Right cardiac atrium (tissue), 5 donors: ENCODE measurements around the gene AZU1. TPM values are rescaled to one million over a fixed set of nuclear protein-coding genes. Genes with fewer than 3 reads are reported as not detected.

Experiments used
- ATAC-seq, 2 donors: fragments of 200-7000 bp; cut with Tn5 transposase; one replicate each; pipeline versions ENCODE4 v1.8.0 to v1.9.1; 2020; ENCODE audit warnings: moderate library complexity in 2 of 2, mild to moderate bottlenecking in 1 of 2
- DNase-seq, 3 donors: peaks; one replicate each; pipeline ENCODE4 v3.0.0-alpha.2; 2020
- H3K27ac ChIP-seq: one replicate; pipeline ENCODE4 v1.5.1; 2013; ENCODE audit warnings: mild to moderate bottlenecking, low read length, control low read depth, moderate library complexity
- H3K27me3 ChIP-seq: one replicate; pipeline ENCODE4 v1.6.1; 2013; ENCODE audit not compliant: control insufficient read depth, insufficient read depth
- H3K4me1 ChIP-seq: one replicate; pipeline ENCODE4 v1.6.1; 2013; ENCODE audit warnings: low read length; ENCODE audit not compliant: control insufficient read depth, insufficient read depth
- H3K4me3 ChIP-seq: one replicate; pipeline ENCODE4 v1.5.1; 2013; ENCODE audit warnings: low read length, control low read depth
- H3K9me3 ChIP-seq: one replicate; pipeline ENCODE4 v1.6.1; 2013; ENCODE audit warnings: low read length; ENCODE audit not compliant: control insufficient read depth
- WGBS: extraction: QIAGEN DNeasy Blood & Tissue Kit; methylation state at CpG from one replicate; pipeline ENCODE4 v1.1.7; 2013; 5-methylcytosine and 5-hydroxymethylcytosine counted together
- intact Hi-C, 4 donors: fragments of 100-400 bp; cut with DNase I; formaldehyde crosslinking; loops; one replicate each; pipeline versions ENCODE4 v1.11.0 to v1.14.0; 2022 to 2023
- polyA plus RNA-seq: library from polyadenylated mRNA; stranded (reverse); fragments of 200-250 nt; gene quantifications from one replicate; pipeline ENCODE4 v1.2.3, GENCODE V29; 2013
- total RNA-seq, 4 donors: library from RNA; stranded (reverse); fragmentation: NEBNext Ultra II Directional; extraction: Animal tissue kit (Norgen Biotek cat#: 25700); gene quantifications; one replicate each; pipeline ENCODE4 v1.2.1, GENCODE V29; 2021
- donor health status: healthy with polysubstance abuse.
- donor health status: DM: no; HTN: yes; CAD: no.
- donor health status: DM: no; HTN: no; CAD: no.
- donor health status: DM: no; HTN: yes; CAD: no; lungs with severe emphysema.
- donor health status: DM: yes; HTN: yes; CAD: no.

The AZU1 gene
- total and polyA plus RNA-seq, 5 donors = 0.11 TPM; not detected in 4

- Histone ChIP-seq H3K27me3 (no peaks in the 10 kb centered on the region), H3K4me3 (no peak overlapping the region), H3K27ac (no peak overlapping the region), H3K4me1 (no peaks in the 10 kb centered on the region), H3K9me3 (no peaks in the 10 kb centered on the region)
- DNase-seq = peak; percentile 55 to 81 (median 78)
- intact Hi-C loops = loop anchor here in 2 of 4 donors (10.0 kb wide), 1 partner anchor 53 kb away; the partner anchor contains the start of genes KISS1R (in 2 of the 2) and R3HDM4 (in 2 of the 2)
- ATAC-seq = peak in 1 of 2 donors; percentile 25
- 25% methylated on average over 60 of the region's 60 CpGs for WGBS
Observed at GRCh38 chr19:861756-862580, 34.3 kb downstream of the AZU1 start.

DNA sequence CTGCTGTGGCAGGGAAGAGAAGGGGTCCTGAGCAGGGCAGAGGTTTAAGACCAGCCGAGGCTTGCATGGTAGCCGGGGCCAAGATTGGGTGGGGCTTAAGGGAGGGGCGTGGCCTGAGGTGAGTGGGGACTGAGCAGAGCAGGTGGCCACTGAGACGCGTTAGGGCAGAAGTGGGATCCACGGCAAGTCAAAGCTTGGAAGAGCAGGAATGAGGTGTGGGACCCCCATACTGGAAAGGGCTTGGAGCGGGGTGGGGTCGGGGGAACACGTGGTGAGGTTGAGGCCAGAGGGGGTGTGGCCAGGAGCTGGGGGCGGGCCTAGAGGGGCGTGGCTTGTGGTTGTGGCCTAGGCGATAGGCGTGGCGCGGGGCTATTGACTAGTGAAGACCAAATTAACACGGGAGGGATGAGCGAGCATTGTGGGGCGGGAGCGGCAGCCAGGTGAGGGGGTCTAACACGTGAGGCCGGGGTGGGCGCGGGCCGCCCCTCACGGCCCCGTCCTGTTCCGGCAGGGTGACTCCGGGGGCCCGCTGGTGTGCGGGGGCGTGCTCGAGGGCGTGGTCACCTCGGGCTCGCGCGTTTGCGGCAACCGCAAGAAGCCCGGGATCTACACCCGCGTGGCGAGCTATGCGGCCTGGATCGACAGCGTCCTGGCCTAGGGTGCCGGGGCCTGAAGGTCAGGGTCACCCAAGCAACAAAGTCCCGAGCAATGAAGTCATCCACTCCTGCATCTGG is 35.1 kb downstream of the AZU1 start:
- Histone ChIP-seq H3K27ac (no peak overlapping the region), H3K9me3 (no peaks in the 10 kb centered on the region), H3K27me3 (no peaks in the 10 kb centered on the region), H3K4me1 (no peaks in the 10 kb centered on the region), H3K4me3 (no peak overlapping the region)
- ATAC-seq (peak in 1 of 2 donors; percentile 31), DNase-seq (peak; percentile 70 to 89 (median 87))
- 23% methylated on average over 48 of the region's 48 CpGs for WGBS
- intact Hi-C loops = loop anchor here in 2 of 4 donors (10.0 kb wide), 1 partner anchor 52 kb away; the partner anchor contains the start of genes KISS1R (in 2 of the 2) and R3HDM4 (in 2 of the 2)

DNA sequence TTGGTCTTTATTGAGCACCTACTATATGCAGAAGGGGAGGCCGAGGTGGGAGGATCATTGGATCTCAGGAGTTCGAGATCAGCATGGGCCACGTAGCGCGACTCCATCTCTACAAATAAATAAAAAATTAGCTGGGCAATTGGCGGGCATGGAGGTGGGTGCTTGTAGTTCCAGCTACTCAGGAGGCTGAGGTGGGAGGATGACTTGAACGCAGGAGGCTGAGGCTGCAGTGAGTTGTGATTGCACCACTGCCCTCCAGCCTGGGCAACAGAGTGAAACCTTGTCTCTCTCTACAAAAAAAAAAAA is 35.6 kb downstream of the AZU1 start:
- ATAC-seq (no peak), DNase-seq (peak in 1 of 3 donors; percentile 38)
- WGBS = 72% methylated on average over 7 of the region's 7 CpGs
- intact Hi-C loops = loop anchor here in 2 of 4 donors (10.0 kb wide), 1 partner anchor 52 kb away; the partner anchor contains the start of genes KISS1R (in 2 of the 2) and R3HDM4 (in 2 of the 2)
- H3K27ac ChIP-seq = no peak overlapping the region
- H3K4me3 ChIP-seq = no peak overlapping the region
- H3K9me3 ChIP-seq = no peaks in the 10 kb centered on the region
- no peaks in the 10 kb centered on the region for H3K27me3 ChIP-seq
- H3K4me1 ChIP-seq = no peaks in the 10 kb centered on the region

- Histone ChIP-seq H3K4me3 (no peak overlapping the region), H3K27ac (no peak overlapping the region), H3K4me1 (no peaks in the 10 kb centered on the region), H3K27me3 (no peaks in the 10 kb centered on the region), H3K9me3 (no peaks in the 10 kb centered on the region)
- ATAC-seq (no peak), DNase-seq (peak in 1 of 3 donors; percentile 69)
- intact Hi-C loops = loop anchor here in 2 of 4 donors (10.0 kb wide), 1 partner anchor 48 kb away; the partner anchor contains the start of genes KISS1R (in 2 of the 2) and R3HDM4 (in 2 of the 2)
- 86% methylated on average over 38 of the region's 38 CpGs for WGBS
Observed at GRCh38 chr19:866769-867300, 39.2 kb downstream of the AZU1 start.

- DNase-seq = peak in 2 of 3 donors; percentile 76 to 84
- Histone ChIP-seq H3K27ac (no peak overlapping the region), H3K27me3 (no peaks in the 10 kb centered on the region), H3K4me1 (no peaks in the 10 kb centered on the region), H3K9me3 (no peaks in the 10 kb centered on the region), H3K4me3 (no peak overlapping the region)
- no peak for ATAC-seq
- WGBS = 61% methylated on average over 16 of the region's 16 CpGs
- intact Hi-C loops = loop anchor here in 2 of 4 donors (10.0 kb wide), 1 partner anchor 47 kb away; the partner anchor contains the start of genes KISS1R (in 2 of the 2) and R3HDM4 (in 2 of the 2)
Observed at GRCh38 chr19:867301-867793, 39.7 kb downstream of the AZU1 start.

- DNase-seq = peak in 1 of 3 donors; percentile 61
- Histone ChIP-seq H3K9me3 (no peaks in the 10 kb centered on the region), H3K27ac (no peak overlapping the region), H3K27me3 (no peaks in the 10 kb centered on the region), H3K4me1 (no peaks in the 10 kb centered on the region), H3K4me3 (no peak overlapping the region)
- no peak for ATAC-seq
- WGBS = 92% methylated on average over 39 of the region's 39 CpGs
- intact Hi-C loops = loop anchor here in 2 of 4 donors (10.0 kb wide), 1 partner anchor 47 kb away; the partner anchor contains the start of genes KISS1R (in 2 of the 2) and R3HDM4 (in 2 of the 2)
Observed at GRCh38 chr19:867855-868457, 40.3 kb downstream of the AZU1 start.

DNA sequence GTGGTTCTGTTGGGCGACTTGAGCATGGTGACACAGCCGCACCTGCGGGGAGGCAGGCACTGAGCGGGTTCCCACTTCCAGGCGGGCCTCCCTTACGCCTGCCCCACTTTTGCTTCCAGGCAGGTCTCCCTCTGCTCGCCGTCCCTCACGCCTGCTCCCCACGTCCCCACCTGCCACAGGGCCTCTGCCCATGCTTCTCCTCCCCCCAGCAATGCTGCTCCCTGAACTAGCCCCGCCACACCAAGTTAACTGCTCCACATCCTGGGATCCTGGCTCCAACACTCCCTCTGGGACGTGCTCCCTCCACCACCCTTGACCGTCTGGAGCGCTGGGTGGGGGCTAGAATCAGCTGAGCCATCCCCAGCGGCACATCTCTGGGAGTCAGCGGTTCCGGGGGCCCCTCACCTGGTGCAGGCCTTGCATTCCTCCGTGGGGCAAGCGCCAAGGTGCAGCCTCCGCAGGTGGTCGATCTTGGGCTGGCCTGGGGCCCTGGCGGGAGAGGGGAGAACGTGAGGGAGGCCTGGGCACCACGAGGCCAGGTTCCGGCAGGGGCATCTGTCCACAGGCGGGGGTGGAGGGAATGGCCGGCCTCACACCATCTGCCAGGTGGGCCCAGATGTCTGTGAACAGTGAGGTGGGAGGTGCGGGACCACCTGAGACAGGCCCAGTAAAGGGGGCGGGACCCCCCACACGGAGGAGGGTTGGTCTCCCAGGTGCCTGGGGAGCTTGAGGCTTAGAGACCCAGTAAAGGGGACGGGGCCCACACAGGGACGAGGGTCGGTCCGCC is 41.0 kb downstream of the AZU1 start:
- no peaks in the 10 kb centered on the region for H3K9me3 ChIP-seq
- DNase-seq (peak in 1 of 3 donors; percentile 65), ATAC-seq (peak; percentile 0 to 1)
- no peak overlapping the region for H3K4me3 ChIP-seq
- H3K27me3 ChIP-seq = no peaks in the 10 kb centered on the region
- intact Hi-C loops = loop anchor here in 2 of 4 donors (10.0 kb wide), 1 partner anchor 46 kb away; the partner anchor contains the start of genes KISS1R (in 2 of the 2) and R3HDM4 (in 2 of the 2)
- no peak overlapping the region for H3K27ac ChIP-seq
- no peaks in the 10 kb centered on the region for H3K4me1 ChIP-seq
- WGBS = 92% methylated on average over 34 of the region's 34 CpGs

DNA sequence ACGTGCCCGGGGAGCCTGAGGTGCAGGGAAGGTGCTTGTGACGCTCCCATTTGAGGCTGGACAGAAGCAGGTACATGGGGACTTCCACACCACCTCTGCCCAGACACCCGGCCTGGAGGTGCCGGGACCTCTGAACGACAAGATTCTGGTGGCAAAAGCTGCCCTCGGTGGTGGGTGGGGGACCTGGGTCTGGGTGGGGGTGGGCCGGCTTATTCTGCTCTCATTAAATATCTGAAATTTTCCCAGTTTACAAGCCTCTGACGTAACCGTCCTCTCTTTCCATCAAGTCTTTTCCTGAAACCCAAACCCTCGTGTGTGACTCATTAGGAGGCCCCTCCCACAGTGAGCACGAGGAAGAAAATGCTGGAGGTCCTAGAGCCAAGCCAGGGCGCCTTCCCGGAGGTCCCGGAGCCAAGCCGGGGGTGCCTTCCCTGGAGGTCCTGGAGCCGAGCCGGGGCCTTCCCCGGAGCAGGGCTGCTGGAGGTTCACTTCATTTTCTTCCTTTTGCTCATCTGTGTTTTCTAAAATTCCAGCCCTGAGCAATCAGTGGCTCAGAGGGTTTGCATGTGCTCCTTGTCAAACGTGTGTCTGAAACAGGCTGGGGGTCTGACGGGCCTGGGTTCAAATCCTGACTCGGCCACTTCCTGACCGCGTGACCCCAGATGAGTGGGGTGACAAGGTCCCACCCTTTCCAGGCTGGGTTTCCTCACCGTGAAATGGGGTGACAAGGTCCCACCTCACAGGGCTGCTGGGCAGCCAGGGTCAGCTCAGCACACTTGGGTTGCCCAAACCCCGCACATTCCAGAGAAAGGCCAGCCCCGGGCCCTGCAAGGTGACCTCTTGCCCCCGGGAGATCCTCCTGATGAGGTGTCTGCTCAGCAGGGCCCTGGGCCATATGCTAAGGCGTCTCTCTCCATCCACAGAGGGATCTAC is 41.9 kb downstream of the AZU1 start:
- H3K4me1 ChIP-seq = no peaks in the 10 kb centered on the region
- intact Hi-C loops = loop anchor here in 2 of 4 donors (10.0 kb wide), 1 partner anchor 45 kb away; the partner anchor contains the start of genes KISS1R (in 2 of the 2) and R3HDM4 (in 2 of the 2)
- H3K27ac ChIP-seq = no peak overlapping the region
- no peaks in the 10 kb centered on the region for H3K9me3 ChIP-seq
- H3K27me3 ChIP-seq = no peaks in the 10 kb centered on the region
- DNase-seq = peak; percentile 83 to 89 (median 87)
- WGBS = 67% methylated on average over 29 of the region's 29 CpGs
- ATAC-seq = peak; percentile 39 to 53
- H3K4me3 ChIP-seq = no peak overlapping the region

- H3K27ac ChIP-seq = no peak overlapping the region
- no peak for DNase-seq
- intact Hi-C loops = no loop called here
- no peaks in the 10 kb centered on the region for H3K9me3 ChIP-seq
- H3K27me3 ChIP-seq = no peaks in the 10 kb centered on the region
- ATAC-seq = no peak
- H3K4me3 ChIP-seq = no peak overlapping the region
- 92% methylated on average over 8 of the region's 8 CpGs for WGBS
- H3K4me1 ChIP-seq = no peaks in the 10 kb centered on the region
Observed at GRCh38 chr19:870314-870713, 42.7 kb downstream of the AZU1 start.
